GM21423 (cell line): ENCODE measurements around the gene RNF224.
"Not testable (repeated sequence)": the region's sequence is repeated elsewhere in the genome, so short reads cannot be mapped to it uniquely, and the experiment has no call there.

Experiments used
- ATAC-seq: cut with Tn5 transposase; IDR thresholded peaks from one replicate; pipeline ENCODE4 v1.9.1; 2021; ENCODE audit warnings: mild to moderate bottlenecking, moderate library complexity; ENCODE audit not compliant: unreplicated experiment

Gene RNF224

GRCh38 chr9:137236936-137237421 is 9.7 kb downstream of the RNF224 start:
- ATAC-seq: no peak

GRCh38 chr9:137237759-137238726 is 10.7 kb downstream of the RNF224 start:
- no peak for ATAC-seq

GRCh38 chr9:137239541-137240200 is 12.4 kb downstream of the RNF224 start:
- not testable (repeated sequence) for ATAC-seq

- peak; percentile 18 for ATAC-seq
These were observed 13.1 kb downstream of the RNF224 start for GRCh38 chr9:137240318-137240840.

- ATAC-seq: peak; percentile 73
These were observed 13.7 kb downstream of the RNF224 start, which contains the start of gene TUBB4B for GRCh38 chr9:137240841-137241489. Gene TUBB4B, plus strand, starts transcription at chr9:137241287. Its CDS starts 74 bp downstream, at chr9:137241361.

- ATAC-seq: peak; percentile 4
These were observed 14.4 kb downstream of the RNF224 start for GRCh38 chr9:137241490-137242268.

- no peak for ATAC-seq
These were observed 15.2 kb downstream of the RNF224 start for GRCh38 chr9:137242269-137243203.

GRCh38 chr9:137243266-137243625 is 15.9 kb downstream of the RNF224 start:
- not testable (repeated sequence) for ATAC-seq

- no peak for ATAC-seq
These were observed 16.6 kb downstream of the RNF224 start for GRCh38 chr9:137243626-137244485.

GRCh38 chr9:137244486-137245449 is 17.5 kb downstream of the RNF224 start:
- ATAC-seq: no peak

- no peak for ATAC-seq
These were observed 18.4 kb downstream of the RNF224 start for GRCh38 chr9:137245450-137246421.

GRCh38 chr9:137247135-137247915 is 20.0 kb downstream of the RNF224 start:
- ATAC-seq: no peak

GRCh38 chr9:137247916-137248175 is 20.5 kb downstream of the RNF224 start:
- ATAC-seq: no peak

GRCh38 chr9:137250329-137251193 is 23.3 kb downstream of the RNF224 start:
- no peak for ATAC-seq

- no peak for ATAC-seq
These were observed 23.8 kb downstream of the RNF224 start, which contains the start of gene STPG3 for GRCh38 chr9:137251194-137251461. Gene STPG3, plus strand, starts transcription at chr9:137251286. Its CDS starts 1 bp downstream, at chr9:137251287.
